ENCODE results near the gene SMURF2. TPM values are rescaled to one million over a fixed set of nuclear protein-coding genes. Genes with fewer than 3 reads are reported as not detected.
"Not testable (repeated sequence)": the region's sequence is repeated elsewhere in the genome, so short reads cannot be mapped to it uniquely, and the experiment has no call there.

The SMURF2 gene
- total RNA-seq, 1 donor from 2014 or later = 39.6 TPM

DNA sequence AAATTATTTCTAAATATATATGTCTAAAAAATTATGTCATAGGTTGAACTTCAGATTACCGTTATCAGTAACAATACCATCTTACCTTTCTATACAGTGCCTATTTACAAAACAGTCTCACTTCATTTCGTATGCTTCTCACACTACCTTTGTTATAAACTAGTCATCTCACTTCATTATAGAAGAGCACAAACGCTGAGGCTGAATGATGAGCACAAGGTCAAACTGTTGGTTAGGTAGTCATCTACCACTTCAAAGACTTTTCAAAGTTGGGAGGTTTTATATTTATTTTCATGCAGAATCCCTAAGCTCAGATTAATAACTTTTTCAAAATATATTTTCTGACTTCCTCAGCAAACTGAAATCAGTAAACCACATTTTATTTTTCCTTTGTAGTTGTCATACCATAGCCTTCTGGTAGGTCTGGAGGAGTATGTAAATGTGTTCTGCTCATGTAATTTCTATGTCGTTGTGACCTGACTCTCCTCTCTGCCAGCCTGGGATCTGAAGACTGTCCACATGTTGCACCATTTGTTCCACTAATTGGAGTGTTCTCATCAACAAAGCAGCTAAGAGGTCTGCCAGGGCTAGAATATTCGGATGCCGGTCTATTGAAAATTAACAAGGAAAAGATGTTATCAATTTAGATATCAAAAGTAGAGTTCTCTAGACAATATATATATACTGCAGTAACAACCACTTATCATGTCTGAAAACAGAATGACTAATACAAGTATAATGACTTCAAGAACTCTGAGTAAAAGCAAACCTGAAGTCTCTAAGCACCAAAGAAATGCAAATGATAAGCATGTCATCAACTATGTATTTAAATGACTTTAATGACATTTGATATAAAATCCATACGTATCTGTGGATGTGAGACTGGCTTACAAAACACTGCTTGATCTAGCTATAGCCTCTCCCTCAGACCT is 81.5 kb downstream of the SMURF2 start:
- Histone ChIP-seq H3K27me3 (ENCODE audit: low read depth) (no peaks in the 10 kb centered on the region), H3K4me3 (no peak overlapping the region), H3K9me3 (no peaks in the 10 kb centered on the region), H3K4me1 (no peaks in the 10 kb centered on the region), H3K36me3 (peaks cover 89% of the 10 kb centered on the region), H3K27ac (no peak overlapping the region)
- no peak for DNase-seq
- ATAC-seq = no peak
- intact Hi-C loops (cut with DNase I) = no loop called here
- TF ChIP-seq, protein P1, sequence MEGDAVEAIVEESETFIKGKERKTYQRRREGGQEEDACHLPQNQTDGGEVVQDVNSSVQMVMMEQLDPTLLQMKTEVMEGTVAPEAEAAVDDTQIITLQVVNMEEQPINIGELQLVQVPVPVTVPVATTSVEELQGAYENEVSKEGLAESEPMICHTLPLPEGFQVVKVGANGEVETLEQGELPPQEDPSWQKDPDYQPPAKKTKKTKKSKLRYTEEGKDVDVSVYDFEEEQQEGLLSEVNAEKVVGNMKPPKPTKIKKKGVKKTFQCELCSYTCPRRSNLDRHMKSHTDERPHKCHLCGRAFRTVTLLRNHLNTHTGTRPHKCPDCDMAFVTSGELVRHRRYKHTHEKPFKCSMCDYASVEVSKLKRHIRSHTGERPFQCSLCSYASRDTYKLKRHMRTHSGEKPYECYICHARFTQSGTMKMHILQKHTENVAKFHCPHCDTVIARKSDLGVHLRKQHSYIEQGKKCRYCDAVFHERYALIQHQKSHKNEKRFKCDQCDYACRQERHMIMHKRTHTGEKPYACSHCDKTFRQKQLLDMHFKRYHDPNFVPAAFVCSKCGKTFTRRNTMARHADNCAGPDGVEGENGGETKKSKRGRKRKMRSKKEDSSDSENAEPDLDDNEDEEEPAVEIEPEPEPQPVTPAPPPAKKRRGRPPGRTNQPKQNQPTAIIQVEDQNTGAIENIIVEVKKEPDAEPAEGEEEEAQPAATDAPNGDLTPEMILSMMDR (IDR thresholded peaks at IDR 0.05) = no peak

DNA sequence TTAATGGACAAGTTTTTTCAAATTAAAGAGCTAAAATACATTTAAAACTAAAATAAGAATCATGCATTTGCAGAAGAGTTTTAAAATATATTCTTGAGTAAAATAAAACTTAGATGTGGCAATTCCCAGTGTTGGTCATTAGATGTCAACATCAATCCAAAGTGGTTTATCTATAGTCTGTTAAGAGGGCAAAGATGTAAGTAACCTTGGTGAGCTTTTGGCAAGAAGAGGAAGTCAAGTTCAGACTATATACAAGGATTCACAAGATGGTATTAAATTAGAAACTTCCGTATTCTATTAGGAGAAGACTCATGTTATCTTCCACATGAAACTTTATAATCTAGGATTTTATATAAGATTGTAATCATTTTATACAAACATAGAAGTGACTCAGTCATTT is 82.2 kb downstream of the SMURF2 start:
- no peak overlapping the region for H3K27ac ChIP-seq
- H3K4me1 ChIP-seq = no peaks in the 10 kb centered on the region
- TF ChIP-seq, protein P1 (IDR thresholded peaks at IDR 0.05) = no peak
- ATAC-seq = no peak
- intact Hi-C loops (cut with DNase I) = no loop called here
- no peak for DNase-seq
- H3K36me3 ChIP-seq = peaks cover 92% of the 10 kb centered on the region
- H3K27me3 ChIP-seq (ENCODE audit: low read depth) = no peaks in the 10 kb centered on the region
- H3K4me3 ChIP-seq = no peak overlapping the region
- H3K9me3 ChIP-seq = no peaks in the 10 kb centered on the region

DNA sequence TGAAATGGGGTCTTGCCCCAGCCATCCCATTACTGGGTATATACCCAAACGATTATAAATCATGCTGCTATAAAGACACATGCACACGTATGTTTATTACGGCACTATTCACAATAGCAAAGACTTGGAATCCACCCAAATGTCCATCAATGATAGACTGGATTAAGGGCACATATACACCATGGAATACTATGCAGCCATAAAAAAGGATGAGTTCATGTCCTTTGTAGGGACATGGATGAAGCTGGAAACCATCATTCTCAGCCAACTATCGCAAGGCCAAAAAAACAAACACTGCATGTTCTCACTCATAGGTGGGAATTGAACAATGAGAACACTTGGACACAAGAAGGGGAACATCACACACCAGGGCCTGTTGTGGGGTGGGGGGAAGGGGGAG is 85.1 kb downstream of the SMURF2 start:
- H3K9me3 ChIP-seq; ATAC-seq; H3K4me3 ChIP-seq; H3K27me3 ChIP-seq (ENCODE audit: low read depth); DNase-seq; H3K27ac ChIP-seq; H3K4me1 ChIP-seq; intact Hi-C loops (cut with DNase I): not testable (repeated sequence)
- H3K36me3 ChIP-seq = peaks cover 70% of the 10 kb centered on the region

DNA sequence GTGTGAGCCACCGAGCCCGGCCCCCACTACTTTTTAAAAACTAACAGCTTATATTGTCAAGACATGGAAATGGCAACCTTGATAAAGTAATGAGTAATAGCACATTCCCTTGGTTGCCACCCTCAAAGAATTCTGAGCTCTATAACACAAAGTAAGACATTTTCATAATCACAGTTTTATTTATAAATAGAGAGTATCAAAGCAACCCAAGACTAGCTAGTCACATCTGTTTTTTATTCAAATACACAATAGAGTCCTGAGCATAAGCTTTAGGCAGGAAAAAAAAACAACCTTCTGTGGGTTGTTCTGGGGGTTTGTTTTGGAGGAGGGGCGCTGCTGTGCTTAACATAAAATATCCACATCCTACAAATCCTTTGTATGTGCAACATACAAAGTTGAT is 86.7 kb downstream of the SMURF2 start:
- no peak for ATAC-seq
- H3K4me3 ChIP-seq = no peak overlapping the region
- H3K4me1 ChIP-seq = peaks cover 14% of the 10 kb centered on the region
- intact Hi-C loops (cut with DNase I) = no loop called here
- H3K36me3 ChIP-seq = peaks cover 69% of the 10 kb centered on the region
- TF ChIP-seq, protein P1 (IDR thresholded peaks at IDR 0.05) = no peak
- no peaks in the 10 kb centered on the region for H3K9me3 ChIP-seq
- no peaks in the 10 kb centered on the region for H3K27me3 ChIP-seq (ENCODE audit: low read depth)
- no peak for DNase-seq
- H3K27ac ChIP-seq = no peak overlapping the region

DNA sequence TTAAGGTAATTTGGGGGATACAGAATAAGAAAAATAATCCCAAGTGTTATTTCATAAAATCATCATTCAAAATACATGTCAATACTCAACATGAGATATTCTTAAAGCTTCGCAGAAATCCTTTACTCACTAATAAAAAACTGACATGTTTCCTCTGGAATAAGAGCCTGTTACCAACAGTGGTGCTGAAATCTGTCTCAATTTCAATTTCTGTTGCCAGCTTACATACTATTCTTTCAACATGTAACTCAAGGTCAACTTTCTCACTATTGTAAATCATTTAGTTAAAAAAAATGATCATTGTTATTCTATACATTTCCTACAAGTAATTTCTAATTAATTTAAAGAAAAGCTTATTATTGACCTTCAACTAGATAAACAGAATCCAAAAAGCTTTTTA is 87.5 kb downstream of the SMURF2 start:
- ATAC-seq = no peak
- H3K4me3 ChIP-seq = no peak overlapping the region
- no peak overlapping the region for H3K27ac ChIP-seq
- no peaks in the 10 kb centered on the region for H3K9me3 ChIP-seq
- no peaks in the 10 kb centered on the region for H3K27me3 ChIP-seq (ENCODE audit: low read depth)
- intact Hi-C loops (cut with DNase I) = no loop called here
- H3K4me1 ChIP-seq = peaks cover 14% of the 10 kb centered on the region
- peaks cover 69% of the 10 kb centered on the region for H3K36me3 ChIP-seq
- TF ChIP-seq, protein P1 (IDR thresholded peaks at IDR 0.05) = no peak
- no peak for DNase-seq

DNA sequence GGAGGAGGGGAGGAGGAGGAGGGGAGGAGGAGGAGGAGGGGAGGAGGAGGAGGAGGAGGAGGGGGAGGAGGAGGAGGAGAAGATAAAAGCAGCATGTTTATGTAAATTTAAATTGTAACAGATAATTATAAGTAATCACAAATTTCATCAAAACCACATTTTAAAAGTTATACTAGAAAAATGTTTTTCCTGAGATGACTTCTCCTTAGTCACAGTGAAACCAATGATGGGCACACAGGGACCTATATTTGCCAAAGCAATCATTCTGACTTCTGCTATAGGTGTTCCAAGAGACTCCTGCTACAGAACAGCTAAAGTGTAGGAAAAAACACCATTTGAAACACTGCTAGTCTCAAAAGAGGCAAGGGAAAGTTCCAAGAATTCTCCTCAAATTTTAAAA is 88.9 kb downstream of the SMURF2 start:
- peaks cover 14% of the 10 kb centered on the region for H3K4me1 ChIP-seq
- DNase-seq (no peak), ATAC-seq (no peak)
- H3K9me3 ChIP-seq = no peaks in the 10 kb centered on the region
- no peak overlapping the region for H3K4me3 ChIP-seq
- intact Hi-C loops (cut with DNase I) = no loop called here
- H3K36me3 ChIP-seq = peaks cover 68% of the 10 kb centered on the region
- no peaks in the 10 kb centered on the region for H3K27me3 ChIP-seq (ENCODE audit: low read depth)
- TF ChIP-seq, protein P1 (IDR thresholded peaks at IDR 0.05) = no peak
- peak overlapping the region; percentile 9 for H3K27ac ChIP-seq
